NCI-H2196 (cell line): ENCODE measurements around the gene AQP1.

Source experiments
- DNase-seq: peaks from one replicate; lab custom pipeline; 2025; ENCODE audit not compliant: unreplicated experiment; lab: John Stamatoyannopoulos, UW

Gene AQP1

GRCh38 chr7:30971440-30971839, 59.8 kb downstream of the AQP1 start:
- no peak for DNase-seq

- DNase-seq: no peak
Measured at GRCh38 chr7:30971840-30972563, 60.3 kb downstream of the AQP1 start.

DNA sequence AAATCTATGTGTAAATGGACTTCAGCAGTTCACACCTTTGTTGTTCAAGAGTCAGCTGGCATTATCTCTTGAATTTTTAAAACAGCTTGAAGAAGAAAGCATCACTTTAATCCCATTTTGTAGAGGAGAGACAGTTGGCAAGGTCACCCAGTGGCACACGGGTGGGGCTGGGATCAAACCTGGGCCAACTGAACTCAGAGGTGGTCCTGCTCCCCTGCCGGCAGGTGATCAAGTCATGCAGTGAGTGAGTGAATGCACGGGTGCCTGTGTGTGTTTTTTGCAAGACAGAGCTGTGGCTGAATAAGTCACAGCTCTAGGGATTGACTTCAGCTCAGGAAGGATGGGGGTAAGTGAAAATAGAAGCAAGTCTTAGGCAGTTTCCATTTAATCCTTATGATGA, 61.6 kb downstream of the AQP1 start:
- no peak for DNase-seq

- DNase-seq: no peak
Measured at GRCh38 chr7:30973791-30974604, 62.3 kb downstream of the AQP1 start.

GRCh38 chr7:30974605-30975255, 63.1 kb downstream of the AQP1 start:
- DNase-seq: peak; percentile 9
